ENCODE results near the gene CFAP45.

GRCh38 chr1:159864262-159864661 lies 35.7 kb downstream of the CFAP45 start:
- TF ChIP-seq YY1 (IDR thresholded peaks at IDR 0.05; ENCODE audit: borderline replicate concordance in 1 of 3, control insufficient read depth in 1 of 3, extremely low read depth in 1 of 3, insufficient read depth in 3 of 3, insufficient read length in 1 of 3, insufficient replicate concordance in 2 of 3, low read depth in 1 of 3, low read length in 2 of 3) (no peak), SMARCB1 (IDR thresholded peaks at IDR 0.05; ENCODE audit: insufficient read length, low read depth) (no peak), SMAD3 (CRISPR knock-in tag; conservative IDR thresholded peaks at IDR 0.05) (no peak), IRF1 (CRISPR knock-in tag; IDR thresholded peaks at IDR 0.05; ENCODE audit: borderline replicate concordance) (no peak)

All from K562 (cell line).